ENCODE data around the gene MGAT3.

- TF ChIP-seq EZH2phosphoT487 (IDR thresholded peaks at IDR 0.05; ENCODE audit: low read length) (no peak), EZH2 (optimal IDR thresholded peaks at IDR 0.05; ENCODE audit: low read depth, low read length) (no peak), CTCF (IDR thresholded peaks at IDR 0.05; ENCODE audit: low read length) (no peak)
Observed at GRCh38 chr22:39450258-39450955, 6.4 kb upstream of the MGAT3 start.

All from MM.1S (cell line).